ENCODE measurements around the gene IMPG2. TPM values are rescaled to one million over a fixed set of nuclear protein-coding genes. Genes with fewer than 3 reads are reported as not detected.

IMPG2 gene
- polyA plus RNA-seq, 2 donors, result 0.02 TPM

- Histone ChIP-seq H3K9me3 (ENCODE audit: control insufficient read depth in 2 of 2, insufficient read depth in 1 of 2, low read depth in 1 of 2, low read length in 1 of 2) (no peaks in the 10 kb centered on the region), H3K4me3 (ENCODE audit: low read depth in 1 of 2, low read length in 2 of 2) (no peak overlapping the region), H3K27me3 (ENCODE audit: control insufficient read depth in 1 of 2, insufficient read depth in 2 of 2, low read length in 2 of 2) (no peaks in the 10 kb centered on the region), H3K27ac (ENCODE audit: low read depth in 2 of 2, low read length in 1 of 2) (no peak overlapping the region), H3K36me3 (ENCODE audit: control insufficient read depth in 2 of 2, insufficient read depth in 2 of 2, low read length in 1 of 2) (no peaks in the 10 kb centered on the region), H3K4me1 (ENCODE audit: control insufficient read depth in 2 of 2, insufficient read depth in 2 of 2, low read length in 1 of 2) (no peaks in the 10 kb centered on the region)
- WGBS, 2 donors, result 80 to 85% methylated on average over 3 of the region's 3 CpGs
These were observed 70.9 kb downstream of the IMPG2 start for GRCh38 chr3:101249522-101249921.

- 59 to 76% methylated on average over 2 of the region's 2 CpGs for WGBS, 2 donors
- no peaks in the 10 kb centered on the region for H3K27me3 ChIP-seq (ENCODE audit: control insufficient read depth in 1 of 2, insufficient read depth in 2 of 2, low read length in 2 of 2)
- H3K4me1 ChIP-seq (ENCODE audit: control insufficient read depth in 2 of 2, insufficient read depth in 2 of 2, low read length in 1 of 2), result no peaks in the 10 kb centered on the region
- no peaks in the 10 kb centered on the region for H3K9me3 ChIP-seq (ENCODE audit: control insufficient read depth in 2 of 2, insufficient read depth in 1 of 2, low read depth in 1 of 2, low read length in 1 of 2)
- H3K27ac ChIP-seq (ENCODE audit: low read depth in 2 of 2, low read length in 1 of 2), result no peak overlapping the region
- no peak overlapping the region for H3K4me3 ChIP-seq (ENCODE audit: low read depth in 1 of 2, low read length in 2 of 2)
- H3K36me3 ChIP-seq (ENCODE audit: control insufficient read depth in 2 of 2, insufficient read depth in 2 of 2, low read length in 1 of 2), result no peaks in the 10 kb centered on the region
These were observed 71.6 kb downstream of the IMPG2 start for GRCh38 chr3:101248736-101249135.

- no peaks in the 10 kb centered on the region for H3K9me3 ChIP-seq (ENCODE audit: control insufficient read depth in 2 of 2, insufficient read depth in 1 of 2, low read depth in 1 of 2, low read length in 1 of 2)
- H3K27ac ChIP-seq (ENCODE audit: low read depth in 2 of 2, low read length in 1 of 2), result no peak overlapping the region
- H3K4me3 ChIP-seq (ENCODE audit: low read depth in 1 of 2, low read length in 2 of 2), result no peak overlapping the region
- WGBS, 2 donors, result 95 to 97% methylated on average over 5 of the region's 5 CpGs
- H3K36me3 ChIP-seq (ENCODE audit: control insufficient read depth in 2 of 2, insufficient read depth in 2 of 2, low read length in 1 of 2), result no peaks in the 10 kb centered on the region
- H3K27me3 ChIP-seq (ENCODE audit: control insufficient read depth in 1 of 2, insufficient read depth in 2 of 2, low read length in 2 of 2), result no peaks in the 10 kb centered on the region
- H3K4me1 ChIP-seq (ENCODE audit: control insufficient read depth in 2 of 2, insufficient read depth in 2 of 2, low read length in 1 of 2), result no peaks in the 10 kb centered on the region
These were observed 76.2 kb downstream of the IMPG2 start for GRCh38 chr3:101244212-101244575.

GRCh38 chr3:101243285-101244211 is 76.8 kb downstream of the IMPG2 start:
- no peak overlapping the region for H3K27ac ChIP-seq (ENCODE audit: low read depth in 2 of 2, low read length in 1 of 2)
- H3K36me3 ChIP-seq (ENCODE audit: control insufficient read depth in 2 of 2, insufficient read depth in 2 of 2, low read length in 1 of 2), result no peaks in the 10 kb centered on the region
- no peak overlapping the region for H3K4me3 ChIP-seq (ENCODE audit: low read depth in 1 of 2, low read length in 2 of 2)
- no peaks in the 10 kb centered on the region for H3K9me3 ChIP-seq (ENCODE audit: control insufficient read depth in 2 of 2, insufficient read depth in 1 of 2, low read depth in 1 of 2, low read length in 1 of 2)
- 89 to 90% methylated on average over 4 of the region's 4 CpGs for WGBS, 2 donors
- H3K27me3 ChIP-seq (ENCODE audit: control insufficient read depth in 1 of 2, insufficient read depth in 2 of 2, low read length in 2 of 2), result no peaks in the 10 kb centered on the region
- no peaks in the 10 kb centered on the region for H3K4me1 ChIP-seq (ENCODE audit: control insufficient read depth in 2 of 2, insufficient read depth in 2 of 2, low read length in 1 of 2)

DNA sequence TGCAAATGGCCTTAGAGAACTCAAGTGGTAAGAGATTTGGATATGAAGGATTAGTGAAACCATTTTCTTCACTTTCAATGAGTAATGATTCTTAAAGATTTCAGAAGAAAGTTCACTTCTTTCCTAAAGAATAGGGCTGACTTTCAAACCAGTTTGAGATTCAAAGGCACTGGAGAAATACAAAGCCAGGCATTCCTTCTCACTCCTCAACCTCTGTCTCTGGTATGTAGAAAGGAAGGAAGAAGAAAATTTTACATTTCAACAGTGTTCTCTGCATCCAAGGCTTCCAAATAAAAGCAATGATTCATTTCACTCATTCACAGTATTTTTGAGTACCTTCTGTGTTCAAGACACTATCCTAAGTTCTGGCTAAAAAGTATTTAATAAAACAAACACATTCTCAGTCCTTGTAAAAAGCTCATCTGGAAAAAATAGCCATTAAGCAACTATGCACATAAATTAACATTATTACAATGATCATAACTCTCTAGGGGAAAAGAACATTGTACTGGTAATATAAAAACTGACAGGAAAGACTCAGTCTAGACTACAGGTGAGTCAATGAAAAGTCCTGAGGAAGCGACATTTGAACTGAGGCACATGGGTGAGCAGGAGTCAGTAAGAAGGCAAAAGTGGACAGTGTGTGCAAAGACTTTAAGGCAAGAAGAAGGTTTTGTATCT is 79.5 kb downstream of the IMPG2 start:
- H3K4me3 ChIP-seq (ENCODE audit: low read depth in 1 of 2, low read length in 2 of 2), result no peak overlapping the region
- H3K36me3 ChIP-seq (ENCODE audit: control insufficient read depth in 2 of 2, insufficient read depth in 2 of 2, low read length in 1 of 2), result no peaks in the 10 kb centered on the region
- H3K27me3 ChIP-seq (ENCODE audit: control insufficient read depth in 1 of 2, insufficient read depth in 2 of 2, low read length in 2 of 2), result no peaks in the 10 kb centered on the region
- no peaks in the 10 kb centered on the region for H3K4me1 ChIP-seq (ENCODE audit: control insufficient read depth in 2 of 2, insufficient read depth in 2 of 2, low read length in 1 of 2)
- 95 to 100% methylated on average over 1 of the region's 1 CpG for WGBS, 2 donors
- peaks cover 0 to 2% of the 10 kb centered on the region in 2 donors for H3K9me3 ChIP-seq (ENCODE audit: control insufficient read depth in 2 of 2, insufficient read depth in 1 of 2, low read depth in 1 of 2, low read length in 1 of 2)
- no peak overlapping the region for H3K27ac ChIP-seq (ENCODE audit: low read depth in 2 of 2, low read length in 1 of 2)

DNA sequence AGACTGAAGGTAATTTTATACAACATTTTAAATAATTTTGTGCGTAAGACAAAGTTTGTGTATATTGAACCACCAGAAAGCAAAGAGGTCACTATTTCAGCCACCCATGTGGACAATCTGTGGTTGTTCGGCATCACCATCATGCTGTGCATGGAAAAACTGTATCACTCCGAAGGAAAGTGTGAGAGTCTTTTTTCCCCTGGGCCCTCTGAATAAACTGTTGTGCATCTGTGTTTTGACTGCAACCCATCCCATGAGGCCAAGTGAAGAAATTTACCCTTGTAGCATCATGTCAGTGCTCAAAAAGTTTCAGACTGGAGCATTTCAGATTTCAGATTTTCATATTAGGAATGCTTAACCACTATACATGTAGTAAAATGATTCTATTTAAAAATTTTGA is 85.3 kb downstream of the IMPG2 start:
- 89% methylated on average over 3 of the region's 3 CpGs for WGBS, 2 donors
- Histone ChIP-seq H3K4me1 (ENCODE audit: control insufficient read depth in 2 of 2, insufficient read depth in 2 of 2, low read length in 1 of 2) (no peaks in the 10 kb centered on the region), H3K4me3 (ENCODE audit: low read depth in 1 of 2, low read length in 2 of 2) (no peak overlapping the region), H3K27me3 (ENCODE audit: control insufficient read depth in 1 of 2, insufficient read depth in 2 of 2, low read length in 2 of 2) (no peaks in the 10 kb centered on the region), H3K27ac (ENCODE audit: low read depth in 2 of 2, low read length in 1 of 2) (no peak overlapping the region), H3K9me3 (ENCODE audit: control insufficient read depth in 2 of 2, insufficient read depth in 1 of 2, low read depth in 1 of 2, low read length in 1 of 2) (peaks cover 0 to 3% of the 10 kb centered on the region in 2 donors), H3K36me3 (ENCODE audit: control insufficient read depth in 2 of 2, insufficient read depth in 2 of 2, low read length in 1 of 2) (no peaks in the 10 kb centered on the region)

DNA sequence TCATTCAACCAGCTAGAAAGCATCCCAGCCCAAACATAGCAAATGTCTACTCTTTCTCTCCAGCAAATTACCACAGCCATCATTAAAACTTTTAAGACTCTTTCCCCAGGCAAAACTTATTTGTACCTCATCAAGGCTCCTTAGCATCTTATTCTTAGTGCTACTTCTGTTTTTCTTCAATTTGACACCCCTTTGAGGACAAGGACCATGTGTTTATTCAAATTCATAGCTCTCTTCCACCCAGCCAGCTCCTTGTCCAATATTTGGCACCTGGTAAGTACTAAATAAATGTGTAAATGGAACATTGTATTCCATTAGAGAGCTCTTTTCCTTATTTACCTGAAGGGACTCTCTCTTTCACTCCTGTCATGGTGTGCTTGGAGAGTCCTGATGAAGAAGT is 89.8 kb downstream of the IMPG2 start:
- Histone ChIP-seq H3K9me3 (ENCODE audit: control insufficient read depth in 2 of 2, insufficient read depth in 1 of 2, low read depth in 1 of 2, low read length in 1 of 2) (no peaks in the 10 kb centered on the region), H3K27ac (ENCODE audit: low read depth in 2 of 2, low read length in 1 of 2) (no peak overlapping the region), H3K27me3 (ENCODE audit: control insufficient read depth in 1 of 2, insufficient read depth in 2 of 2, low read length in 2 of 2) (no peaks in the 10 kb centered on the region), H3K4me3 (ENCODE audit: low read depth in 1 of 2, low read length in 2 of 2) (no peak overlapping the region), H3K36me3 (ENCODE audit: control insufficient read depth in 2 of 2, insufficient read depth in 2 of 2, low read length in 1 of 2) (no peaks in the 10 kb centered on the region), H3K4me1 (ENCODE audit: control insufficient read depth in 2 of 2, insufficient read depth in 2 of 2, low read length in 1 of 2) (no peaks in the 10 kb centered on the region)

DNA sequence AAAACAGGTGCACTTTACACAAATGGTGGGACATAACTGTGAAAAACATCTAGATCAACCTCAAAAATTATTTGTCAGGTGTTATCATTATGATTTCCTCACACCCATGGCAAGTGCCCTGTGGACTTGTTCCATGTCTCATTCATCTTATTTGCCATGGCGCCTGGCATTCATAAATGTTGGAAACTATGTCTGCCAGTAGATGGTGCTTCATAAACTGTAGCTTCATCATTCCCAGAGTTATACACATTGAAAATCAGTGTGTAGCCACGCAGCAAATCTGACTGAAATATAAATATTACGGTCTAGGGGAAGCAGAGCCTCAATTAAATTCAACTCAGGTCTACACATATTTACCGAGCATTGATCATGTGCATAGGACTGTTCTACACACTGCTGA is 90.7 kb downstream of the IMPG2 start:
- Histone ChIP-seq H3K27ac (ENCODE audit: low read depth in 2 of 2, low read length in 1 of 2) (no peak overlapping the region), H3K4me3 (ENCODE audit: low read depth in 1 of 2, low read length in 2 of 2) (no peak overlapping the region), H3K36me3 (ENCODE audit: control insufficient read depth in 2 of 2, insufficient read depth in 2 of 2, low read length in 1 of 2) (no peaks in the 10 kb centered on the region), H3K4me1 (ENCODE audit: control insufficient read depth in 2 of 2, insufficient read depth in 2 of 2, low read length in 1 of 2) (no peaks in the 10 kb centered on the region), H3K9me3 (ENCODE audit: control insufficient read depth in 2 of 2, insufficient read depth in 1 of 2, low read depth in 1 of 2, low read length in 1 of 2) (no peaks in the 10 kb centered on the region), H3K27me3 (ENCODE audit: control insufficient read depth in 1 of 2, insufficient read depth in 2 of 2, low read length in 2 of 2) (no peaks in the 10 kb centered on the region)
- 78 to 85% methylated on average over 4 of the region's 4 CpGs for WGBS, 2 donors

DNA sequence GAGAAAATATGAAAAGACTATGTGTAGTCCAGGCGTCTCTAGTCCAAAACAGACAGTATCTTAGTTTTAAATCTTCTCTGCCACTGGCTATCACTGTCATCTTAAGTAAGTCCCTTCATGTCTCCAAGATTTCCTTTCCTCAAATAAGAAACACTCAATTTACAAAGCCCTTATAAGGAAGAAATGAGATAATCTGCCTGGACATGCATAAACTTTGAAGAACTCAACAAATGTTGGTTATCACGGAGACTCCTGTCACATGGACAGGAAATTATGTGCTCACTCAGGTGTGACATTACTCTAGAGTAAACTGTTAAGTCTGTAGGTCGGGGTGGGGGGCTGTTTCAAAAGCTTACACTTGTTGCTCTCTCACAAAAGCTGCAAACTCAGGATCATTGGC is 91.9 kb downstream of the IMPG2 start:
- WGBS, 2 donors, result 48 to 60% methylated on average over 3 of the region's 3 CpGs
- Histone ChIP-seq H3K4me3 (ENCODE audit: low read depth in 1 of 2, low read length in 2 of 2) (no peak overlapping the region), H3K36me3 (ENCODE audit: control insufficient read depth in 2 of 2, insufficient read depth in 2 of 2, low read length in 1 of 2) (no peaks in the 10 kb centered on the region), H3K27ac (ENCODE audit: low read depth in 2 of 2, low read length in 1 of 2) (no peak overlapping the region), H3K4me1 (ENCODE audit: control insufficient read depth in 2 of 2, insufficient read depth in 2 of 2, low read length in 1 of 2) (no peaks in the 10 kb centered on the region), H3K27me3 (ENCODE audit: control insufficient read depth in 1 of 2, insufficient read depth in 2 of 2, low read length in 2 of 2) (no peaks in the 10 kb centered on the region), H3K9me3 (ENCODE audit: control insufficient read depth in 2 of 2, insufficient read depth in 1 of 2, low read depth in 1 of 2, low read length in 1 of 2) (no peaks in the 10 kb centered on the region)

DNA sequence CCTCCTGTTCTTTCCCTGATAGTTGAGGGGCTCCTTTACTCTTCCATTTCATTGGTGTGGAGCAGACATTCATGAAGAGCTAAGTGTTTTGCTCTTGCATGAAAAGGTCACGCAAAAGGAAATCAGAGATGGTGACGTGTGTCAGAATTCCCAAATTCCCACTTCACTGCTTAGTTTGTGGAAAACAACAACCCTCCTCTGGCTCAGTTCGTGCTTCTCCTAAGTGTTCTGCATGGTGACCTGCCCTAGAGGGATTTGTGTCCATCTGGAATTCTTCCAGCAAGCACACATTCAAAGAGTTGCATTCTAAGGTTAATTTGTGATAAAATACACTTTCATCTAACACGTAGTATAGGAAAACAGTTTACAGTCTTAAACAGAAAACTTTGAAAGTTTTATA is 95.6 kb downstream of the IMPG2 start:
- H3K4me3 ChIP-seq (ENCODE audit: low read depth in 1 of 2, low read length in 2 of 2), result no peak overlapping the region
- H3K27me3 ChIP-seq (ENCODE audit: control insufficient read depth in 1 of 2, insufficient read depth in 2 of 2, low read length in 2 of 2), result no peaks in the 10 kb centered on the region
- WGBS, 2 donors, result 79 to 80% methylated on average over 4 of the region's 4 CpGs
- H3K36me3 ChIP-seq (ENCODE audit: control insufficient read depth in 2 of 2, insufficient read depth in 2 of 2, low read length in 1 of 2), result no peaks in the 10 kb centered on the region
- no peaks in the 10 kb centered on the region for H3K9me3 ChIP-seq (ENCODE audit: control insufficient read depth in 2 of 2, insufficient read depth in 1 of 2, low read depth in 1 of 2, low read length in 1 of 2)
- H3K4me1 ChIP-seq (ENCODE audit: control insufficient read depth in 2 of 2, insufficient read depth in 2 of 2, low read length in 1 of 2), result no peaks in the 10 kb centered on the region
- no peak overlapping the region for H3K27ac ChIP-seq (ENCODE audit: low read depth in 2 of 2, low read length in 1 of 2)
